Stomach (tissue), 4 donors: ENCODE results near the gene COL25A1.

ENCODE experiments used
- CTCF ChIP-seq, 7 experiments: fragments of 450-650 bp in 4 of 7; fragments of 200-600 bp in 3 of 7; sonication (generic) in 3 of 7; IDR thresholded peaks; one replicate each; pipeline ENCODE4 v1.5.1; 2016 to 2019; ENCODE audit warnings: antibody characterized with exemption in 7 of 7, control low read depth in 2 of 7, mild to moderate bottlenecking in 1 of 7
- EP300 ChIP-seq: sonication (generic); formaldehyde crosslinking; IDR thresholded peaks from one replicate; pipeline ENCODE4 v1.6.1; 2017; ENCODE audit warnings: antibody characterized with exemption
- POLR2A ChIP-seq, 4 donors: fragments of 450-650 bp; IDR thresholded peaks; one replicate each; pipeline ENCODE4 v1.6.1; 2016; ENCODE audit warnings: antibody characterized with exemption in 4 of 4, control low read depth in 2 of 4, mild to moderate bottlenecking in 1 of 4, moderate library complexity in 1 of 4
- POLR2AphosphoS5 ChIP-seq, 3 donors: sonication (generic); formaldehyde crosslinking; IDR thresholded peaks; one replicate each; pipeline ENCODE4 v1.6.1; 2016; ENCODE audit warnings: antibody characterized with exemption in 3 of 3

- TF ChIP-seq CTCF (IDR thresholded peaks at IDR 0.05): no peak
- no peak for TF ChIP-seq POLR2A (IDR thresholded peaks at IDR 0.05)
- TF ChIP-seq EP300: no peak
- TF ChIP-seq POLR2AphosphoS5 (IDR thresholded peaks at IDR 0.05): no peak
Observed at GRCh38 chr4:109026588-109026987, 275.9 kb downstream of the COL25A1 start.
